Stimulated activated CD4-positive, alpha-beta T cell treated with anti-CD3 and anti-CD28 coated beads, Interleukin-12 subunit alpha, Interleukin-12 subunit beta, amount 100 ng/mL, for 48 hours (primary cell): Measurements from ENCODE around the gene OR2A5.
"Not testable (repeated sequence)": the region's sequence is repeated elsewhere in the genome, so short reads cannot be mapped to it uniquely, and the experiment has no call there.

ENCODE experiments used
- DNase-seq, 3 donors: peaks; one replicate each; pipeline ENCODE4 v3.0.0-alpha.2; 2020; ENCODE audit warnings: low read depth in 2 of 3, low spot score in 1 of 3

OR2A5 gene

GRCh38 chr7:144032985-144033709 is 15.6 kb upstream of the OR2A5 start:
- DNase-seq = no peak

GRCh38 chr7:144035385-144035784 is 13.4 kb upstream of the OR2A5 start:
- no peak for DNase-seq

GRCh38 chr7:144036302-144036885 is 12.4 kb upstream of the OR2A5 start:
- DNase-seq = no peak

- no peak for DNase-seq
Measured at GRCh38 chr7:144037414-144038035, 11.2 kb upstream of the OR2A5 start.

GRCh38 chr7:144038887-144039286 is 9.9 kb upstream of the OR2A5 start:
- DNase-seq = no peak

GRCh38 chr7:144049491-144049890 is 743 bp downstream of the OR2A5 start:
- DNase-seq = no peak

- DNase-seq = no peak
Measured at GRCh38 chr7:144050093-144050492, 1.3 kb downstream of the OR2A5 start.

- not testable (repeated sequence) for DNase-seq
Measured at GRCh38 chr7:144050884-144051283, 2.1 kb downstream of the OR2A5 start.

- no peak for DNase-seq
Measured at GRCh38 chr7:144057954-144058353, 9.2 kb downstream of the OR2A5 start.

GRCh38 chr7:144063710-144064109 is 15.0 kb downstream of the OR2A5 start:
- DNase-seq = peak in 1 of 3 donors; percentile 0

- no peak for DNase-seq
Measured at GRCh38 chr7:144069511-144069910, 20.8 kb downstream of the OR2A5 start, which contains the start of gene OR2A25. Gene OR2A25 (plus strand): TSS chr7:144069811. CDS start chr7:144074220, 4,409 bp downstream.

- no peak for DNase-seq
Measured at GRCh38 chr7:144069953-144070352, 21.2 kb downstream of the OR2A5 start.

GRCh38 chr7:144074374-144074773 is 25.6 kb downstream of the OR2A5 start:
- DNase-seq = no peak

GRCh38 chr7:144085978-144086377 is 37.2 kb downstream of the OR2A5 start, which contains the start of gene OR2A12:
Gene OR2A12 (plus strand): TSS chr7:144086278. CDS start chr7:144095108, 8,830 bp downstream.
- no peak for DNase-seq

GRCh38 chr7:144086730-144087129 is 38.0 kb downstream of the OR2A5 start:
- no peak for DNase-seq

- DNase-seq = no peak
Measured at GRCh38 chr7:144087230-144087629, 38.5 kb downstream of the OR2A5 start.

- no peak for DNase-seq
Measured at GRCh38 chr7:144090667-144091066, 41.9 kb downstream of the OR2A5 start.

GRCh38 chr7:144098776-144099175 is 50.0 kb downstream of the OR2A5 start:
- no peak for DNase-seq

- DNase-seq = no peak
Measured at GRCh38 chr7:144100607-144101006, 51.9 kb downstream of the OR2A5 start.

- DNase-seq = no peak
Measured at GRCh38 chr7:144102041-144102440, 53.3 kb downstream of the OR2A5 start.

GRCh38 chr7:144105211-144105610 is 56.5 kb downstream of the OR2A5 start:
- no peak for DNase-seq
